GM19239 (cell line): Measurements from ENCODE around the gene PSMB3.
A peak's percentile ranks its signal among the peaks of the same experiment; 100 is the strongest.

Source experiments
- DNase-seq: peaks from one replicate; pipeline ENCODE4 v3.0.0; 2011; ENCODE audit warnings: low spot score; ENCODE audit not compliant: insufficient read length
- FAIRE-seq: peaks from 2 replicates; lab custom pipeline; 2011; peaks lifted over from hg19 to GRCh38; lab: Jason Lieb, UNC

The PSMB3 gene

GRCh38 chr17:38752308-38753070 is at the start of gene PSMB3:
PSMB3 (plus strand) TSS chr17:38752741; CDS start chr17:38752827, 86 bp downstream.
- DNase-seq (peak; percentile 94), FAIRE-seq (no peak)

GRCh38 chr17:38702916-38703741 is 49.4 kb upstream of the PSMB3 start:
- FAIRE-seq (no peak), DNase-seq (no peak)

GRCh38 chr17:38703742-38704605 is 48.6 kb upstream of the PSMB3 start:
- DNase-seq = peak; percentile 83
- FAIRE-seq = no peak

DNA sequence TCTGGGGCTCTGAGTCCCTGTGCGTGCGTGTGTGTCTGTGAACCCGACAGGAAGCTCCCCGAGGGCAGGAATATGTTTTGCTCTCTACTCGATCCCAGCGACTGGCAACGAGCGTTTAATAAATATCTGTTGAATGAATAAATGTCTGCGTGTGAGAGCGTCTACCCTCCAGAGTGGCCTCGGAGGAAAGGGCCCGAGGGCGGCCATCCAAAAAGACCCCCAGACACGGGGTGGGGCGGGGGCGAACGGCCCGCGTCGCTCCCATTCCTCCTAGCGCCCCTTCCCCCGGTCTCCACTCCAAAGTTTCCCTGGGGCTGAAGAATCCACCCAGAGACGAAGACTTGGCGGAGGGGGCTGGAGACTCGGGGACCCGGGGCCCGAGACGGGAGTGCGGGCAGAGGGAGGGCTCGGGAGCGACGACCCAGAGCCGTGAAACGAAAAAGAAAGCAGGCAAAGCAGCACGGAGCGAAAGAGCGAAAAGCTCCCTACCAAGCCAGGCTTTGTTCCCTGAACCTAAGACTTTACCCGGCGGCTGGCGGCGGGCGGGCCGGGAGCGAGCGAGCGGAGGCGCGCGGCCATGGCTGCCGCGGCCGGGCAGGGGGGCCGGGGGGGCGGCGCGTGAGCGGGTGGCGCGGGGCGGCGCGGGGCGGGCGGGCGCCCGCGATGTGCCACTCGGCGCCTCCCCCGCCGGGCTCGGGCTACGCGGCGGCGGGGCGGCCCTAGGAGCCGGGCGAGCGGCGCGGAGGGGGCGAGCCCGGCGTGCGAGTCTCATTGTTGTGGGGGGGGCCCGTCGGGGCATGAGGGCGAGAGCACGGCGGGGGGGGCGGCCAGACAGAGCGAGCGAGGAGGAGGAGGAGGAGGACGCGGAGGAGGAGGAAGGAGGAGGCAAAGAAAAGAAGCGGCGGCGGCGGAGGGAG is 47.7 kb upstream of the PSMB3 start, which contains the start of gene MLLT6:
Gene MLLT6, plus strand, starts transcription at position 668 of the 917 bp plus-strand sequence. CDS start 360 bp downstream, outside the sequence.
- FAIRE-seq = no peak
- peak; percentile 80 for DNase-seq

- no peak for FAIRE-seq
Measured at GRCh38 chr17:38705523-38705802, 47.1 kb upstream of the PSMB3 start.

DNA sequence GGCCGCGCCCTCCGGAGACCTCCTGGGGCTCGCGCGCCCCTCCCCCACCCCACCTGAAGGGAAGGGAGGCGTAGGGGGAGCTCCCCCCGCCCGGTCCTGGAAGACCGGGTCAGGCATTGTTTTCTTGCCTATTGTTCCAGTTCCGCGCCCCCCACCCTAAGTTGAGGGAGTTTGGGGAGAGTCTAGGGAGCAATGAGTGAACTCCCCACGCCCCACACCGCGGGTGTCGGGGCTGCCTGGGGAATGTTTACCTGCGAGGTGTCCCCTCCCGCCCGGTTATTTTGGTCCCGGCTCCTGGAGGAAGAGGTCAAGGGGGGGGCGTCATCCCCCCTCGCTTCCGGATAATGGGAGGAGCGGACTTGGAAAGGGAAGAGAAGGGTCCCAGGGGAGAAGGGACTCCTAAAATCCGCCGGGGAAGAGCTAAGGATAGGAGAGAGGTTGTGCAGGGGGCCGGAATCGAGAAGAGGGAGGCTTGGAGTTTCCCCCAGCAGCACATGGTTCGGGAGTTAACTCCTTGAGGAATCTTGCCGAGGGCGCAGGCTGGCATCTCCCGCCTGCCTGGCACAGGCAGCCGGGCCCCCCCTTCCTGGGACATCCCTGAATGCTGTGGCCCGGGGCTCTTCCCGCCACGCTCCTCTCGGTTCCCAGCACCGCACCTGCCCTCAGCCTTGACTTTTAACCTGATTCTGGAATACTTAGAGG is 46.6 kb upstream of the PSMB3 start:
- DNase-seq (no peak), FAIRE-seq (no peak)

More at GRCh38 chr17:38705523-38705802, 47.1 kb upstream of the PSMB3 start:
- DNase-seq = peak; percentile 55

DNA sequence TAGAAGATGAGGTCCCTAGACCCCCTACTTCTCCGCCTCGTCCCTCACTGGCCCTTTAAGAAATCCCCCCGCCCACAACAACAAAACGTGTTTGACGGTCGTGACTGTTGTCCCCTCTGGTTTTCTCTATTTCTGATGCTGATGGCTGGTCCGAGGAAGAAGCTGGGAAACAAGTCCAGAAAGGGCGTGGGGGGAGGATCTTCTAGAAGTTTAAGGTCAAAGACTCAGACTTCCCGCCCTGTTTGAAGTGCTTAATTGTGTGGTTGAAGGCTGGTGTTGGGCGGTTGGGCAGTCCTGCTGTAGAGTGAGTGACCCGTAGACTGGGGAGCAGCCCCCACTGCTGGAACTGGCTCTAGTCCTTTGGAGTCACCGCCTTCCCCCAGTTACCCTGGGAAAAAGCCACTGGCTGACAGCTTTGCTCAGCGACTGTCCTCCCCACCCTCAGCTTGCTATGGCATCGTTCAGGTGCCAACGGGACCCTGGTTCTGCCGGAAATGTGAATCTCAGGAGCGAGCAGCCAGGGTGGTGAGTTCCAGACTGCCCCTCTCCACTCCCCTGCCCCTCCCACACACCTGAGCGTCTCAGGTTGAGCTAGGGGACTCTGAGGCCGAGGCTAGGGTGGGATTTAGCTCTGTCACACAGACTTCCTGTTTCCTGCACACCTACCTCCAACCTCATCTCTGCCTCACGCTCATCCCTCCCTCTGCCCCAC is 45.9 kb upstream of the PSMB3 start:
- FAIRE-seq = no peak
- no peak for DNase-seq

GRCh38 chr17:38707678-38708351 is 44.7 kb upstream of the PSMB3 start:
- FAIRE-seq = no peak
- DNase-seq = no peak

DNA sequence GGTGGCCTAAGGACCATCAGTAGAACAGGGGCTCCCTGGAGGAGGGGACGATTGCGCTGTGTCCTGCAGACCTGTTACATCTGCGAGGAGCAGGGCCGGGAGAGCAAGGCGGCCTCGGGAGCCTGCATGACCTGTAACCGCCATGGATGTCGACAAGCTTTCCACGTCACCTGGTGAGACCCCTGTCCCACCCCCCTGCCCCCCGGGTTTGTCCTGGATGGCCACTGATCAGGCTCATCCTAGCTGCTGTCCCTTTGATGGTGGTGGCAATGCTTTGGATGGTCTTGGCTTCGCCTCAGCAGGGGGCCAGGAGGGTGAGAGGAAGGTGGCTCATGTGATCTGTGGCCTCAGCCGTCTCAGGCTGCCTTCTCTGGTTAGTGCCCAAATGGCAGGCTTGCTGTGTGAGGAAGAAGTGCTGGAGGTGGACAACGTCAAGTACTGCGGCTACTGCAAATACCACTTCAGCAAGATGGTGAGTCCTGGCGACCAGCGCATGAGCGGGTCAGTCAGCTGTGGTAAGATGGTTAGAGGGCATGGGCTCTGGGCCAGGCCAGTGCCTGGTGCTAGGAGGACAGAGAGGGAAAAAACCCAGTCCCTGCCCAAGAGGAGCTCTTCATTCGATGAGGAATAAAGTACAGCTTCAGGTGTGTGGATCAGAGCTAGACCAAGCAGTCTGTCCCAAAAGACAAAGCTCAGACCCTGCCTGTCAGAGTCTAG is 43.3 kb upstream of the PSMB3 start:
- DNase-seq (no peak), FAIRE-seq (no peak)

DNA sequence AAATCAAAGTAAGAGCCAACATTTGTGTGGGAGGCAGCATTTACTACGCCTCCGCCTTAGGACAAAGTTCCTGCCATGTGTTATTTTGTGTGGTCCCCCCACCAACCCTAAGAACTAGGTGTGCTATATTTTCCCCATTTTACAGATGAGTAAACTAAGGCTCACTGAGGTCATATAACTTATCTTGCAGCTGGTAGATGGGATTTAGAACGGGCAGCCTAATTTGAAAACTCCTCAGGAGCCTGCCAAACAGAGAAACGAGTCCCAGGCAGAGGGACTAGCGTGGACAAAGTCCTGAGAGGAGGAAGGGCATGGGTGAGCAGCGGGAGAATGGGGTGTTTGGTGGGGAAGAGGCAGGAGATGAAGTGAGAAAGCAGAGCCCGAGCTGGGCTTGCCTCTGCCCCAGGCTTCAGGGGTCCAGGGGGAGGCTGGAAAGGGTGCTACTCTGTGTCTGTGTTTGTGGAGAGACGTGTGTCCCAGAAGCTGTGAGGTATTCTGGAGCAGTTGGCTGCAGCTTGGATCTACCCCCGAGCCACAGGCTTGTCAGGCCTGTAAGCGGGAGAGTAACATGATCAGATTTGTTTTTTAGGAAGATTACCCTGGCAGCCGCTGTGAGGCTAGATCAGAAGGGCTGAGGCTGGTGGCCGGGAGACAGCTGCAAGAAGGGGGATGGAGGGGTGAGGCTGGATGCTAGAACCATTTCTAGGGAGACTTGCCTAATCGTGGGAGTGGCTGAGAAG is 42.5 kb upstream of the PSMB3 start:
- no peak for FAIRE-seq
- no peak for DNase-seq

GRCh38 chr17:38710604-38710962 is 42.0 kb upstream of the PSMB3 start:
- DNase-seq = no peak
- FAIRE-seq = no peak

- DNase-seq (no peak), FAIRE-seq (no peak)
Measured at GRCh38 chr17:38710985-38711384, 41.6 kb upstream of the PSMB3 start.

- no peak for FAIRE-seq
- no peak for DNase-seq
Measured at GRCh38 chr17:38711792-38712571, 40.6 kb upstream of the PSMB3 start.

DNA sequence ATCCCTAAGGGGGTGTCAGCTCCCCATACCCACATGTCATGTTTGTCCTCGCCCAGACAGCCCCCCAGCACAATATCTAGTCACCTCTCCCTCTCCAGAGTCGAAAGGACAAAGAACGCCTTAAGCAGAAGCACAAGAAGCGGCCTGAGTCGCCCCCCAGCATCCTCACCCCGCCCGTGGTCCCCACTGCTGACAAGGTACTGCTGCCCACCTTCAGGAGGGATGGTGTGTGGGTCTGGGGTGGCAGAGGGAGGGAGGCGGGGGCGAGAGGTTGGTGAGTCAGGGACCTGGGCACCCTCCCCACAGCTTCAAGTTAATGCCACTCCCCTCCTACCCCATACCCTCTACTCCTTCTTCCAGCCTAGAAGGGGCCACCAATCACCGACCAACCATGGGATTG is 39.9 kb upstream of the PSMB3 start:
- DNase-seq (no peak), FAIRE-seq (no peak)

- DNase-seq (no peak), FAIRE-seq (no peak)
Measured at GRCh38 chr17:38713456-38714075, 39.0 kb upstream of the PSMB3 start.
